Cardiac muscle cell (in vitro differentiated cells and primary cell): ENCODE data around the gene ATRAID. TPM values are rescaled to one million over a fixed set of nuclear protein-coding genes. Genes with fewer than 3 reads are reported as not detected.

Experiments used
- DNase-seq, 2 donors: peaks; one replicate each; pipeline versions ENCODE4 v3.0.0 to v3.0.0-alpha.2; 2010 to 2017; ENCODE audit warnings: low read depth in 1 of 2, low spot score in 1 of 2
- H3K27ac ChIP-seq: fragments of 200-600 bp; sonication (generic); 2 replicates; pipeline ENCODE4 v1.5.1; 2016
- H3K27me3 ChIP-seq: fragments of 200-600 bp; sonication (generic); 2 replicates; pipeline ENCODE4 v1.6.0; 2016; ENCODE audit warnings: control low read depth
- H3K36me3 ChIP-seq: fragments of 200-600 bp; sonication (generic); 2 replicates; pipeline ENCODE4 v1.5.1; 2016; ENCODE audit warnings: control low read depth
- H3K4me1 ChIP-seq: fragments of 200-600 bp; sonication (generic); 2 replicates; pipeline ENCODE4 v1.8.1; 2017; ENCODE audit warnings: low read depth, mild to moderate bottlenecking, mixed run types
- H3K4me3 ChIP-seq: fragments of 200-600 bp; sonication (generic); 2 replicates; pipeline ENCODE4 v1.5.1; 2016; ENCODE audit warnings: mild to moderate bottlenecking
- H3K9me3 ChIP-seq: fragments of 200-600 bp; sonication (generic); 2 replicates; pipeline ENCODE4 v1.5.1; 2017; ENCODE audit warnings: low read depth, mild to moderate bottlenecking, control low read depth
- polyA plus RNA-seq: library from polyadenylated mRNA; unstranded; fragments of >200 nt; fragmentation: Nextera tagmentation; extraction: Ambion mirVana; gene quantifications from 2 replicates; pipeline ENCODE4 v1.2.1, GENCODE V29; 2016
- total RNA-seq: library from RNA; depleted of rRNA; stranded (reverse); fragments of >200 nt; gene quantifications from 2 replicates; pipeline ENCODE4 v1.2.3, GENCODE V29; 2016
- TF ChIP-seq, protein P1 (sequence below): IDR thresholded peaks from 2 replicates; pipeline ENCODE4 v1.5.1; 2012; ENCODE audit warnings: low read depth, mild to moderate bottlenecking, low read length

Gene ATRAID
- total and polyA plus RNA-seq, 2 experiments from 2014 or later, result 177 to 290 TPM

DNA sequence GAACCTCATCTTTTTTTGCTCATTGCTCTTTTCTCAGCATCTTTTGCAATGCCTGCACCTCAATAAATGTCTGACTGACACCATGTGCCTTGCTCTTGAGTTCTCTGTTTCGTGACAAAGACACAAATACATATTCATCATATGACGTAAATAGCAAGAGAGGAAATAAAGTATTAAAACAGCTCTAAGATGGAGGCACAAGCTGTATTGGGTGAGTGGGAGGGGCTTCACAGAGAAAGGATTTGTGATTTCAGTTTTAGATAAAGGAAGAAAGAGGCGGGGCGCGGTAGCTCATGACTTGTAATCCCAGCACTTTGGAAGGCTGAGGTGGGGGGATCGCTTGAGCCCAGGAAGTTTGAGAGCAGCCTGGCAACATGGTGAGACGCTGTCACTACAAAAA is 8.2 kb downstream of the ATRAID start:
- DNase-seq, result no peak
- Histone ChIP-seq H3K9me3 (no peaks in the 10 kb centered on the region), H3K4me3 (no peak overlapping the region), H3K27me3 (no peaks in the 10 kb centered on the region), H3K36me3 (peaks cover 21% of the 10 kb centered on the region), H3K4me1 (no peaks in the 10 kb centered on the region), H3K27ac (no peak overlapping the region)
- TF ChIP-seq, protein P1, sequence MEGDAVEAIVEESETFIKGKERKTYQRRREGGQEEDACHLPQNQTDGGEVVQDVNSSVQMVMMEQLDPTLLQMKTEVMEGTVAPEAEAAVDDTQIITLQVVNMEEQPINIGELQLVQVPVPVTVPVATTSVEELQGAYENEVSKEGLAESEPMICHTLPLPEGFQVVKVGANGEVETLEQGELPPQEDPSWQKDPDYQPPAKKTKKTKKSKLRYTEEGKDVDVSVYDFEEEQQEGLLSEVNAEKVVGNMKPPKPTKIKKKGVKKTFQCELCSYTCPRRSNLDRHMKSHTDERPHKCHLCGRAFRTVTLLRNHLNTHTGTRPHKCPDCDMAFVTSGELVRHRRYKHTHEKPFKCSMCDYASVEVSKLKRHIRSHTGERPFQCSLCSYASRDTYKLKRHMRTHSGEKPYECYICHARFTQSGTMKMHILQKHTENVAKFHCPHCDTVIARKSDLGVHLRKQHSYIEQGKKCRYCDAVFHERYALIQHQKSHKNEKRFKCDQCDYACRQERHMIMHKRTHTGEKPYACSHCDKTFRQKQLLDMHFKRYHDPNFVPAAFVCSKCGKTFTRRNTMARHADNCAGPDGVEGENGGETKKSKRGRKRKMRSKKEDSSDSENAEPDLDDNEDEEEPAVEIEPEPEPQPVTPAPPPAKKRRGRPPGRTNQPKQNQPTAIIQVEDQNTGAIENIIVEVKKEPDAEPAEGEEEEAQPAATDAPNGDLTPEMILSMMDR, result no peak

- H3K36me3 ChIP-seq, result peaks cover 30% of the 10 kb centered on the region
Observed at GRCh38 chr2:27221166-27221565, 9.3 kb downstream of the ATRAID start.

DNA sequence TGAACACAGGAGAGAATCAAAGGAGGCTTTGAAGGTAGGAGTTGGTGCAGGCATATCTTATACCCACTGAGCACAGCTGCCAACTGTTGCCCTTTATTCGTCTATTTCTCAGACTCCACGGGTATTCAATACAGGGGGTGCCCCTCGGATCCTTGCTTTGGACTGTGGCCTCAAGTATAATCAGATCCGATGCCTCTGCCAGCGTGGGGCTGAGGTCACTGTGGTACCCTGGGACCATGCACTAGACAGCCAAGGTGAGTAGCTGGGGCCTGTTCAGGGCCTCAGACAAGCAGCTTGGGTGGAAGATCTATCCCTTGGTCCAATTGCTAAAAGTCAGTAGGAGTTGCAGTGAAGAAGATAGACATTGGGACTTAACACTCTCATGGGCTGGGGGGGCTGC is 10.6 kb downstream of the ATRAID start:
- Histone ChIP-seq H3K36me3 (peaks cover 43% of the 10 kb centered on the region), H3K9me3 (no peaks in the 10 kb centered on the region), H3K4me3 (no peak overlapping the region), H3K4me1 (no peaks in the 10 kb centered on the region), H3K27me3 (no peaks in the 10 kb centered on the region), H3K27ac (no peak overlapping the region)
- DNase-seq, result no peak
- TF ChIP-seq, protein P1, result no peak

More at GRCh38 chr2:27221166-27221565, 9.3 kb downstream of the ATRAID start:
- Histone ChIP-seq H3K4me3 (no peak overlapping the region), H3K9me3 (no peaks in the 10 kb centered on the region), H3K27ac (no peak overlapping the region), H3K27me3 (no peaks in the 10 kb centered on the region), H3K4me1 (no peaks in the 10 kb centered on the region)
- TF ChIP-seq, protein P1, result no peak
- no peak for DNase-seq

DNA sequence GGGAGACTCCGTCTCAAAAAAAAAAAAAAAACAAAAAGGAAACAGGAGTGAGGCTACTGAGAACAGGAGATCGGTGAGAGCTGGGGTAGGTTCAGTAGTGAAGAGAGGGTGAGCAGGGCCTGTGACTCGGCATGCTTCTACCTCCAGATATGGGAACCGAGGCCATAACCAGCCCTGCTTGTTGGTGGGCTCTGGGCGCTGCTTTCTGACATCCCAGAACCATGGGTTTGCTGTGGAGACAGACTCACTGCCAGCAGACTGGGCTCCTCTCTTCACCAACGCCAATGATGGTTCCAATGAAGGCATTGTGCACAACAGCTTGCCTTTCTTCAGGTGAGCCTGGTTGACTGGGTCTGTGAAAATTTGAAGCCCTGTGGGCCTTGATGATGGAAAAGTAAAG is 11.6 kb downstream of the ATRAID start:
- Histone ChIP-seq H3K36me3 (peaks cover 53% of the 10 kb centered on the region), H3K9me3 (no peaks in the 10 kb centered on the region), H3K27ac (no peak overlapping the region), H3K4me3 (no peak overlapping the region), H3K4me1 (no peaks in the 10 kb centered on the region), H3K27me3 (no peaks in the 10 kb centered on the region)
- TF ChIP-seq, protein P1, result no peak
- DNase-seq, result no peak

- Histone ChIP-seq H3K27ac (no peak overlapping the region), H3K9me3 (no peaks in the 10 kb centered on the region), H3K4me3 (no peak overlapping the region), H3K4me1 (no peaks in the 10 kb centered on the region), H3K36me3 (peaks cover 60% of the 10 kb centered on the region), H3K27me3 (no peaks in the 10 kb centered on the region)
- TF ChIP-seq, protein P1, result no peak
- no peak for DNase-seq
Observed at GRCh38 chr2:27225526-27225925, 13.7 kb downstream of the ATRAID start.

DNA sequence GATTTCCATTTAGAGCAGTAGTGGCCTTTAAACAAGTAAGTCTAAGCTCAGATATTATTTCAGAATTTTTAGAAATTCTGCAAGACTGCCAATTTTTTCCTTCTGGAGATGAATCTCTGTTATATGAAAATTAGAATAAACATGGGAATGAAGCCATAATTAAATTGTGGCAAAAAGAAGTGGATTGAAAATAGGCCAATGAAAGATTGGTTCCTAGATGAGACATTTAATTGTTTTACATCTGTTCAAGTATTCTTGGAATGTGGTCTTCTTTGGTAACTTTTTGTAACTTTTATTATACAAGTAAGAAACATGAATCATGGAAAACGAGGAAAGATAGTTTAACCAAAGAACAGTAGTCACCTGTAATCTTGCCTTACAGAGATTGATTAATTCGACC is 15.7 kb downstream of the ATRAID start:
- Histone ChIP-seq H3K27me3 (no peaks in the 10 kb centered on the region), H3K4me1 (no peaks in the 10 kb centered on the region), H3K4me3 (no peak overlapping the region), H3K36me3 (peaks cover 62% of the 10 kb centered on the region), H3K9me3 (no peaks in the 10 kb centered on the region), H3K27ac (no peak overlapping the region)
- no peak for DNase-seq
- TF ChIP-seq, protein P1, result no peak
